Endothelial cell of umbilical vein (primary cell): ENCODE results near the gene FTO. TPM values are rescaled to one million over a fixed set of nuclear protein-coding genes. Genes with fewer than 3 reads are reported as not detected.

Source experiments
- BruUV-seq: library from RNA; stranded (reverse); fragments of 400-500 nt; replicated peaks from 2 replicates; lab custom pipeline; 2021; lab: Mats Ljungman, UMichigan
- CTCF ChIA-PET: fragments of 300-600, 350-600 bp; sonication (Branson Sonifier 250); formaldehyde crosslinking; loops from one replicate; lab custom pipeline; 2021; ENCODE audit warnings: antibody characterized with exemption, inconsistent platforms; lab: Charles Lee
- POLR2A ChIA-PET: fragments of 300-600, 350-600 bp; sonication (Branson Sonifier 250); formaldehyde crosslinking; loops from one replicate; lab custom pipeline; 2021; ENCODE audit warnings: antibody characterized with exemption, inconsistent platforms; lab: Charles Lee
- DNase-seq: peaks from one replicate; pipeline ENCODE4 v3.0.0-alpha.2; 2011; ENCODE audit warnings: low read depth, low spot score
- FAIRE-seq: peaks from 2 replicates; lab custom pipeline; 2011; peaks lifted over from hg19 to GRCh38; lab: Jason Lieb, UNC
- H2AFZ ChIP-seq: 2 replicates; pipeline ENCODE4 v1.6.0; 2012; ENCODE audit warnings: low read depth, low read length, control low read depth, inconsistent platforms
- H3K27ac ChIP-seq: 2 replicates; pipeline ENCODE4 v1.5.1; 2011; ENCODE audit warnings: low read depth, mild to moderate bottlenecking, control low read depth, low read length, moderate library complexity; ENCODE audit not compliant: insufficient read depth
- H3K27me3 ChIP-seq, 2 experiments: 2 replicates each; pipeline versions ENCODE4 v1.6.0 to v1.6.1; 2011; ENCODE audit warnings: low read length in 2 of 2, mixed read lengths in 1 of 2; ENCODE audit not compliant: control insufficient read depth in 2 of 2, insufficient read depth in 2 of 2
- H3K36me3 ChIP-seq, 2 experiments: 2 replicates in 1 of 2; 3 replicates in 1 of 2; pipeline ENCODE4 v1.5.1; 2011; ENCODE audit warnings: low read length in 2 of 2, mild to moderate bottlenecking in 1 of 2, moderate library complexity in 1 of 2; ENCODE audit not compliant: control insufficient read depth in 2 of 2, insufficient read depth in 2 of 2; ENCODE audit errors: extremely low read depth in 1 of 2
- H3K4me1 ChIP-seq: 3 replicates; pipeline ENCODE4 v1.5.1; 2011; ENCODE audit warnings: mild to moderate bottlenecking, low read length; ENCODE audit not compliant: control insufficient read depth, insufficient read depth; ENCODE audit errors: extremely low read depth
- H3K4me2 ChIP-seq: 2 replicates; pipeline ENCODE4 v1.6.1; 2011; ENCODE audit warnings: low read length, control low read depth, mixed read lengths; ENCODE audit not compliant: insufficient read depth
- H3K4me3 ChIP-seq, 3 experiments: fragments of 200-600 bp in 1 of 3; sonication (generic), shearing (Covaris generic) in 1 of 3; replicated peaks in 1 of 3; 2 replicates each; pipeline ENCODE4 v1.5.1; 2011 to 2016; ENCODE audit warnings: control low read depth in 3 of 3, low read length in 3 of 3, mild to moderate bottlenecking in 2 of 3, inconsistent platforms in 1 of 3, low read depth in 1 of 3, moderate library complexity in 1 of 3; ENCODE audit not compliant: insufficient read depth in 1 of 3
- H3K79me2 ChIP-seq: 2 replicates; pipeline ENCODE4 v1.6.0; 2012; ENCODE audit warnings: low read length, inconsistent platforms; ENCODE audit not compliant: control insufficient read depth, insufficient read depth
- H3K9ac ChIP-seq: replicated peaks from 2 replicates; pipeline ENCODE3; 2011; ENCODE audit warnings: low read length, control low read depth; ENCODE audit not compliant: insufficient read depth; ENCODE audit errors: extremely low read depth
- H3K9me1 ChIP-seq: replicated peaks from 3 replicates; pipeline ENCODE4 v1.6.0; 2011; ENCODE audit warnings: mild to moderate bottlenecking, low read length; ENCODE audit not compliant: control insufficient read depth, insufficient read depth; ENCODE audit errors: extremely low read depth
- H3K9me3 ChIP-seq: replicated peaks from 2 replicates; pipeline ENCODE4 v1.5.1; 2012; ENCODE audit warnings: low read length, inconsistent platforms; ENCODE audit not compliant: control insufficient read depth, insufficient read depth
- H4K20me1 ChIP-seq: replicated peaks from 2 replicates; pipeline ENCODE3; 2011; ENCODE audit warnings: mild to moderate bottlenecking, low read length; ENCODE audit not compliant: control insufficient read depth, insufficient read depth; ENCODE audit errors: extremely low read depth
- CTCF ChIP-seq, 2 donors: IDR thresholded peaks; 1 replicate in 1 of 2; 2 replicates in 1 of 2; pipeline ENCODE4 v1.5.1; 2011; ENCODE audit warnings: low read length in 2 of 2, mild to moderate bottlenecking in 2 of 2, moderate library complexity in 2 of 2, control low read depth in 1 of 2, inconsistent platforms in 1 of 2, low read depth in 1 of 2; ENCODE audit not compliant: insufficient read depth in 1 of 2; ENCODE audit errors: extremely low read depth in 1 of 2
- EZH2 ChIP-seq: IDR thresholded peaks from 2 replicates; pipeline ENCODE4 v1.6.1; 2012; ENCODE audit warnings: borderline replicate concordance, low read depth, mild to moderate bottlenecking, moderate library complexity, low read length, inconsistent platforms; ENCODE audit not compliant: severe bottlenecking
- FOS ChIP-seq: IDR thresholded peaks from 2 replicates; pipeline ENCODE4 v1.6.1; 2011; ENCODE audit warnings: mild to moderate bottlenecking, low read length, moderate library complexity, borderline replicate concordance; ENCODE audit not compliant: insufficient read depth
- GATA2 ChIP-seq: IDR thresholded peaks from 2 replicates; pipeline ENCODE4 v1.7.0; 2011; ENCODE audit warnings: low read depth, mild to moderate bottlenecking, moderate library complexity, mixed read lengths, low read length; ENCODE audit not compliant: insufficient read length, insufficient read depth
- JUN ChIP-seq: IDR thresholded peaks from 2 replicates; pipeline ENCODE4 v1.6.1; 2011; ENCODE audit warnings: borderline replicate concordance, low read depth; ENCODE audit not compliant: insufficient read length, insufficient read depth
- MAX ChIP-seq: IDR thresholded peaks from 2 replicates; pipeline ENCODE4 v1.6.1; 2011; ENCODE audit not compliant: insufficient read depth, insufficient read length
- MYC ChIP-seq: IDR thresholded peaks from one replicate; pipeline ENCODE4 v1.6.1; 2011; ENCODE audit warnings: mild to moderate bottlenecking, low read depth, low read length
- POLR2A ChIP-seq: IDR thresholded peaks from 2 replicates; pipeline ENCODE4 v1.6.1; 2012; ENCODE audit warnings: low read depth, mild to moderate bottlenecking, control low read depth, low read length
- POLR2AphosphoS5 ChIP-seq: IDR thresholded peaks from 2 replicates; pipeline ENCODE4 v1.6.1; 2012; ENCODE audit warnings: low read depth, mild to moderate bottlenecking, control low read depth, low read length, moderate library complexity; ENCODE audit not compliant: insufficient read depth
- dilution Hi-C: fragments of 300-500 bp; cut with MboI; formaldehyde crosslinking; loops from one replicate; pipeline ENCODE4 v1.15.0; 2019; ENCODE audit warnings: low sequenced_read_pairs; ENCODE audit not compliant: extremely low pct_ligation_motif_present
- intact Hi-C: fragments of 100-400 bp; cut with micrococcal nuclease; formaldehyde crosslinking; loops from one replicate; pipeline ENCODE4 v1.10.0; 2022
- polyA plus RNA-seq, 4 experiments: library from polyadenylated mRNA; depleted of rRNA in 3 of 4; stranded (reverse) in 3 of 4; unstranded in 1 of 4; fragments of >200 nt; gene quantifications; 2 replicates each; pipeline versions ENCODE4 v1.2.1 to v1.2.3, GENCODE V29; 2011 to 2012; ENCODE audit warnings: missing spikeins in 1 of 4
- total RNA-seq: library from RNA; stranded (reverse); gene quantifications from 2 replicates; pipeline ENCODE4 v1.2.3, GENCODE V29; 2021

FTO gene
- total and polyA plus RNA-seq, 2 donors (not counting 3 experiments of a cell fraction or from before 2014, with no cell fraction given): 48.6 to 87.1 TPM

DNA sequence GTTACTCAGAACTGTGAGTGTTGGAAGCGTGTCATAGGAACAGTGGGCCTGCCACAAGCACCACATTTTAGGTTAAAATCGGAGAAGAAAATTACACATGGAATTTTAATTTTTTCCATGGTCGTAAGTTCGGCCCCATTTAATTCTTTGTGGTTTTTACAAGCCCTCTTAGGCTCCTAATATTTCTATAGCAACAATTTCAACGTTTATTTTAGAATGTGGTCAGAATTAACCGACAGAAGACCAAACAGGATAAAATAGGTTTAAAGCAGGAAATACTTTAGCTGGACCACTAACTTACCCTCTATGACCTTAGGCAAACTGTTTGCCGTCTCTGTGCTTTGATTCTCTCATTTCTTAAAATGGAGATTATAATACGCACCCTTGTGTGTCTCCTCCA lies 69.9 kb downstream of the FTO start:
- H3K4me3 ChIP-seq: no peak overlapping the region

More for the DNA sequence above, 69.9 kb downstream of the FTO start:
- no peaks in the 10 kb centered on the region for H3K9me1 ChIP-seq
- DNase-seq (no peak), FAIRE-seq (no peak)
- H3K27ac ChIP-seq: no peak overlapping the region
- no peaks in the 10 kb centered on the region for H3K36me3 ChIP-seq
- peaks cover 22% of the 10 kb centered on the region for H3K79me2 ChIP-seq
- intact Hi-C loops (loop anchor here (1.0 to 5.0 kb wide), 8 partner anchors 119 to 1484 kb away; no protein-coding TSS in a partner anchor), dilution Hi-C loops (no loop called here)
- H3K4me2 ChIP-seq: no peak overlapping the region
- H2AFZ ChIP-seq: no peak overlapping the region
- no peaks in the 10 kb centered on the region for H4K20me1 ChIP-seq
- no peak overlapping the region for H3K9ac ChIP-seq
- no peaks in the 10 kb centered on the region for H3K9me3 ChIP-seq
- no TSS peak for BruUV-seq
- TF ChIP-seq EZH2: no peak
- TF ChIP-seq FOS: no peak
- no peak for TF ChIP-seq GATA2
- no peak for TF ChIP-seq MAX
- TF ChIP-seq POLR2AphosphoS5: no peak
- no peak for TF ChIP-seq POLR2A
- TF ChIP-seq CTCF (IDR thresholded peaks at IDR 0.05; ENCODE audit: extremely low read depth in 1 of 2, insufficient read depth in 1 of 2, low read depth in 1 of 2, low read length in 2 of 2): no peak
- no peak for TF ChIP-seq MYC
- no peak for TF ChIP-seq JUN
- H3K4me1 ChIP-seq: peaks cover 3% of the 10 kb centered on the region
- POLR2A ChIA-PET: no interaction called here
- CTCF ChIA-PET: interaction anchor here (0.6 to 5.6 kb wide), 22 partner anchors 11 to 1691 kb away, joined by 3 to 36 read pairs (median 4); partner anchors contain the start of gene IRX5
- no peaks in the 10 kb centered on the region for H3K27me3 ChIP-seq
